Spleen (tissue), 11 donors: ENCODE data around the gene LRMDA. TPM values are rescaled to one million over a fixed set of nuclear protein-coding genes. Genes with fewer than 3 reads are reported as not detected.

ENCODE experiments used
- DNase-seq: peaks from one replicate; pipeline ENCODE4 v3.0.0-alpha.2; 2020
- H3K27ac ChIP-seq, 8 donors: fragments of 200-600 bp; sonication (generic) in 7 of 8; 1 replicate in 4 of 8; 2 replicates in 4 of 8; pipeline versions ENCODE4 v1.5.0 to v1.8.0; 2016 to 2021; ENCODE audit warnings: inconsistent platforms in 4 of 8, mild to moderate bottlenecking in 4 of 8, moderate library complexity in 1 of 8
- H3K27me3 ChIP-seq, 7 donors: fragments of 200-600 bp; sonication (generic) in 6 of 7; replicated peaks in 1 of 7; 1 replicate in 4 of 7; 2 replicates in 3 of 7; pipeline versions ENCODE4 v1.5.0 to v1.8.0; 2016 to 2021; ENCODE audit warnings: inconsistent platforms in 3 of 7, mild to moderate bottlenecking in 1 of 7
- H3K36me3 ChIP-seq, 6 donors: fragments of 200-600 bp; sonication (generic) in 5 of 6; 1 replicate in 4 of 6; 2 replicates in 2 of 6; pipeline versions ENCODE4 v1.5.0 to v1.8.0; 2016 to 2021; ENCODE audit warnings: inconsistent platforms in 2 of 6
- H3K4me1 ChIP-seq, 6 donors: fragments of 200-600 bp; sonication (generic) in 5 of 6; 1 replicate in 3 of 6; 2 replicates in 3 of 6; pipeline versions ENCODE4 v1.5.0 to v1.8.0; 2016 to 2021; ENCODE audit warnings: inconsistent platforms in 3 of 6
- H3K4me3 ChIP-seq, 8 donors: fragments of 200-600 bp; sonication (generic) in 7 of 8; 1 replicate in 4 of 8; 2 replicates in 4 of 8; pipeline versions ENCODE4 v1.5.0 to v1.8.0; 2016 to 2021; ENCODE audit warnings: inconsistent platforms in 4 of 8, mild to moderate bottlenecking in 4 of 8, moderate library complexity in 2 of 8
- H3K9me3 ChIP-seq, 8 donors: fragments of 200-600 bp; sonication (generic) in 7 of 8; 1 replicate in 4 of 8; 2 replicates in 4 of 8; pipeline versions ENCODE4 v1.5.0 to v1.8.0; 2016 to 2021; ENCODE audit warnings: inconsistent platforms in 4 of 8
- POLR2A ChIP-seq, 3 donors: fragments of 450-650 bp; IDR thresholded peaks; one replicate each; pipeline ENCODE4 v1.5.1; 2017; ENCODE audit warnings: antibody characterized with exemption in 3 of 3, mild to moderate bottlenecking in 1 of 3
- POLR2AphosphoS5 ChIP-seq, 3 donors: sonication (generic); formaldehyde crosslinking; IDR thresholded peaks; one replicate each; pipeline ENCODE4 v1.5.1; 2017; ENCODE audit warnings: antibody characterized with exemption in 3 of 3
- WGBS, 5 donors: extraction: QIAGEN DNeasy Blood & Tissue Kit in 3 of 5; methylation state at CpG; one replicate each; pipeline versions ENCODE4 v1.1.5 to v1.1.7; 2013 to 2018; 5-methylcytosine and 5-hydroxymethylcytosine counted together
- intact Hi-C: fragments of 100-400 bp; cut with DNase I; formaldehyde crosslinking; loops from one replicate; pipeline ENCODE4 v1.15.0; 2023; ENCODE audit warnings: low total_unique reads
- polyA plus RNA-seq, 3 donors: library from polyadenylated mRNA; stranded (reverse); fragments of 200-250 nt; gene quantifications; one replicate each; pipeline ENCODE4 v1.2.1, GENCODE V29; 2013
- total RNA-seq, 7 donors: library from RNA; depleted of rRNA in 3 of 7; stranded (reverse); fragments of >200 nt in 3 of 7; fragmentation: NEBNext Ultra II Directional in 4 of 7; extraction: Animal tissue kit (Norgen Biotek cat#: 25700) in 4 of 7; gene quantifications; one replicate each; pipeline versions ENCODE4 v1.1.0 to v1.2.1, GENCODE V29; 2016 to 2021
- TF ChIP-seq, protein P1 (sequence below), 11 experiments: fragments of 200-600 bp in 7 of 11; fragments of 450-650 bp in 4 of 11; sonication (generic) in 4 of 11; IDR thresholded peaks in 8 of 11; conservative IDR thresholded peaks in 3 of 11; 1 replicate in 7 of 11; 2 replicates in 4 of 11; pipeline versions ENCODE4 v1.4.0 to v1.8.0; 2016 to 2021; ENCODE audit warnings: antibody characterized with exemption in 11 of 11, inconsistent platforms in 4 of 11, mild to moderate bottlenecking in 1 of 11
- donor health status: healthy with polysubstance abuse.
- donor health status: DM: no; HTN: no; CAD: no; lungs with moderate emphysema.
- donor health status: DM: no; HTN: no; CAD: no.
- donor health status: Bipolar disorder and iron deficiency.
- donor health status: healthy.
- donor health status: DM: no; HTN: no; CAD: no.
- donor health status: DM: yes; HTN: yes; CAD: no.

Gene LRMDA
- total and polyA plus RNA-seq, 10 donors, result 7.3 to 46.6 (median 28.2) TPM

DNA sequence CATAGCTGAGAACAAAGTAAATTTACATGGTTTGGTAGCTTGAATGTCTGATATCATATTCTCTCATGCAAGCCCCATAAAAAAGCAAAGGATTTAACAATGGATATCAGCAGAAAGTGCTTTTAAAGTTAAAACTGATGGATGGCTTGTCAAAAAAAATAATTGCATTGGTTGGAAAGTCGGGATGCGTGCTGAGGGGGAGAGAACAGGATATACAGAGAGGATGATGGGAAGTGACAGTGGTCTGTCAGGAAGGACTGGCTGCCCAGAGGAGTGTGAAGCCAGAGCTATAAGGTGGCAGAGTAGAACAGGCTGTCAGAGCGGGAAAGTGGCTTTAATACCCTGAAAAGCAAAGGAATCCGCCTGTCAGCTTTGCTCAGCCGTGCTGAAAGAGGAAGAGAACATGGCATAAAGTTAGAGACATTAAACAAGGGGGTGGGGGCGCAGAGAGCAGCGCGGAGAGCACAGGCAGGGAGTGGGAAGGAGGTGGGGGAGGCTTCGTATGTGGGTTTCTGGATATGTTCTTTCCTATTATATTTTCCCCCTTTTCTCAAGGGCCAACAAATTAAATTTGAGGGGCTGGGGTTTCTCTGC is 493.0 kb downstream of the LRMDA start:
- intact Hi-C loops, result no loop called here
- no peaks in the 10 kb centered on the region for H3K27me3 ChIP-seq
- no peak overlapping the region for H3K27ac ChIP-seq
- no peak for TF ChIP-seq POLR2AphosphoS5 (IDR thresholded peaks at IDR 0.05)
- TF ChIP-seq, protein P1, sequence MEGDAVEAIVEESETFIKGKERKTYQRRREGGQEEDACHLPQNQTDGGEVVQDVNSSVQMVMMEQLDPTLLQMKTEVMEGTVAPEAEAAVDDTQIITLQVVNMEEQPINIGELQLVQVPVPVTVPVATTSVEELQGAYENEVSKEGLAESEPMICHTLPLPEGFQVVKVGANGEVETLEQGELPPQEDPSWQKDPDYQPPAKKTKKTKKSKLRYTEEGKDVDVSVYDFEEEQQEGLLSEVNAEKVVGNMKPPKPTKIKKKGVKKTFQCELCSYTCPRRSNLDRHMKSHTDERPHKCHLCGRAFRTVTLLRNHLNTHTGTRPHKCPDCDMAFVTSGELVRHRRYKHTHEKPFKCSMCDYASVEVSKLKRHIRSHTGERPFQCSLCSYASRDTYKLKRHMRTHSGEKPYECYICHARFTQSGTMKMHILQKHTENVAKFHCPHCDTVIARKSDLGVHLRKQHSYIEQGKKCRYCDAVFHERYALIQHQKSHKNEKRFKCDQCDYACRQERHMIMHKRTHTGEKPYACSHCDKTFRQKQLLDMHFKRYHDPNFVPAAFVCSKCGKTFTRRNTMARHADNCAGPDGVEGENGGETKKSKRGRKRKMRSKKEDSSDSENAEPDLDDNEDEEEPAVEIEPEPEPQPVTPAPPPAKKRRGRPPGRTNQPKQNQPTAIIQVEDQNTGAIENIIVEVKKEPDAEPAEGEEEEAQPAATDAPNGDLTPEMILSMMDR (IDR thresholded peaks at IDR 0.05 in 8 of 11, conservative IDR thresholded peaks at IDR 0.05 in 3 of 11), result no peak
- TF ChIP-seq POLR2A (IDR thresholded peaks at IDR 0.05), result no peak
- WGBS, 5 donors, result 26 to 48% (median 33%) methylated on average over 9 of the region's 9 CpGs
- no peaks in the 10 kb centered on the region for H3K36me3 ChIP-seq
- no peak for DNase-seq
- no peaks in the 10 kb centered on the region for H3K9me3 ChIP-seq
- H3K4me3 ChIP-seq, result no peak overlapping the region
- no peaks in the 10 kb centered on the region for H3K4me1 ChIP-seq

GRCh38 chr10:75925999-75926398 is 494.6 kb downstream of the LRMDA start:
- Histone ChIP-seq H3K36me3 (no peaks in the 10 kb centered on the region), H3K4me3 (no peak overlapping the region), H3K9me3 (no peaks in the 10 kb centered on the region), H3K4me1 (peaks cover 0 to 7% (median 0%) of the 10 kb centered on the region in 6 donors), H3K27ac (no peak overlapping the region), H3K27me3 (no peaks in the 10 kb centered on the region)
- DNase-seq, result no peak
- intact Hi-C loops, result no loop called here
- WGBS, 5 donors, result 85 to 100% (median 94%) methylated on average over 1 of the region's 1 CpG
- TF ChIP-seq POLR2AphosphoS5 (IDR thresholded peaks at IDR 0.05), result no peak
- TF ChIP-seq POLR2A (IDR thresholded peaks at IDR 0.05), result no peak
- TF ChIP-seq, protein P1 (IDR thresholded peaks at IDR 0.05 in 8 of 11, conservative IDR thresholded peaks at IDR 0.05 in 3 of 11), result no peak

DNA sequence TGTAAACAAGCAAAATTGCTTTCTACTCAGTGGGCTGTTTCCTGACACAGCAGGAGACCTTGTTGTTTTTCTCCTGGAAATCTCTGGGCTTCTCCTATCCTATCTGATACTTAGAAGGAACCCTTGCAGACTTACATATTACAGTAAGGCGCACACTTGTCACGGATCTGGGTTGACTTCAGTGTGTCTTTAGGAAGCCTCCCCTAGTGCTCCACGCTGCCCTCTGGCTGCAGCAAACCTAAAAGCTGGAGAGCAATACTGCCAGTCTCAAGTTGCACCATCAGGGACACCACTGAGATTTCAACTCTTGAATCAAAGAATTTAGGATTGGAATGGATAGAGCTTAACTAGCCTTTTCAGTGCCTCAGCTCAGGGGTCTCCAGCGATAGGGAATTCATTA is 495.3 kb downstream of the LRMDA start:
- no peak for DNase-seq
- intact Hi-C loops, result no loop called here
- Histone ChIP-seq H3K4me3 (no peak overlapping the region), H3K4me1 (peaks cover 0 to 7% (median 0%) of the 10 kb centered on the region in 6 donors), H3K36me3 (no peaks in the 10 kb centered on the region), H3K27ac (no peak overlapping the region), H3K9me3 (no peaks in the 10 kb centered on the region), H3K27me3 (no peaks in the 10 kb centered on the region)
- TF ChIP-seq POLR2A (IDR thresholded peaks at IDR 0.05), result no peak
- TF ChIP-seq, protein P1 (IDR thresholded peaks at IDR 0.05 in 8 of 11, conservative IDR thresholded peaks at IDR 0.05 in 3 of 11), result peak in 1 of 11 experiments; percentile 26
- 62 to 96% (median 93%) methylated on average over 4 of the region's 4 CpGs for WGBS, 5 donors

- H3K27me3 ChIP-seq, result no peaks in the 10 kb centered on the region
- H3K36me3 ChIP-seq, result no peaks in the 10 kb centered on the region
- DNase-seq, result no peak
- no peak overlapping the region for H3K27ac ChIP-seq
- WGBS, 5 donors, result 78 to 90% (median 85%) methylated on average over 6 of the region's 6 CpGs
- H3K4me3 ChIP-seq, result no peak overlapping the region
- H3K9me3 ChIP-seq, result no peaks in the 10 kb centered on the region
- TF ChIP-seq POLR2AphosphoS5 (IDR thresholded peaks at IDR 0.05) (no peak), POLR2A (IDR thresholded peaks at IDR 0.05) (no peak)
- TF ChIP-seq, protein P1 (IDR thresholded peaks at IDR 0.05 in 8 of 11, conservative IDR thresholded peaks at IDR 0.05 in 3 of 11), result no peak
- peaks cover 0 to 7% (median 0%) of the 10 kb centered on the region in 6 donors for H3K4me1 ChIP-seq
- intact Hi-C loops, result no loop called here
Measured at GRCh38 chr10:75928231-75928630, 496.8 kb downstream of the LRMDA start.
